A673 (cell line): ENCODE data around the gene KIF19.

Source experiments
- CTCF ChIP-seq: fragments of 300-800, 200-600 bp; sonication (generic); conservative IDR thresholded peaks from 2 replicates; pipeline ENCODE4 v1.5.1; 2017; ENCODE audit warnings: low read depth, mild to moderate bottlenecking, antibody characterized with exemption, low read length, moderate library complexity, mixed read lengths
- EZH2 ChIP-seq: fragments of 200-600 bp; sonication (generic); IDR thresholded peaks from 2 replicates; pipeline ENCODE4 v1.6.1; 2017; ENCODE audit warnings: borderline replicate concordance, low read depth, mild to moderate bottlenecking, mixed read lengths, antibody characterized with exemption, low read length; ENCODE audit not compliant: poor library complexity, severe bottlenecking

GRCh38 chr17:74309902-74310301, 16.1 kb upstream of the KIF19 start:
- TF ChIP-seq CTCF: no peak
- TF ChIP-seq EZH2: no peak
